ENCODE data around the gene NCAPG2.
"Not testable (repeated sequence)": the region's sequence is repeated elsewhere in the genome, so short reads cannot be mapped to it uniquely, and the experiment has no call there.

Gene NCAPG2

GRCh38 chr7:158676171-158676840, 28.3 kb downstream of the NCAPG2 start:
- DNase-seq (ENCODE audit: low read depth in 2 of 2) = no peak

DNA sequence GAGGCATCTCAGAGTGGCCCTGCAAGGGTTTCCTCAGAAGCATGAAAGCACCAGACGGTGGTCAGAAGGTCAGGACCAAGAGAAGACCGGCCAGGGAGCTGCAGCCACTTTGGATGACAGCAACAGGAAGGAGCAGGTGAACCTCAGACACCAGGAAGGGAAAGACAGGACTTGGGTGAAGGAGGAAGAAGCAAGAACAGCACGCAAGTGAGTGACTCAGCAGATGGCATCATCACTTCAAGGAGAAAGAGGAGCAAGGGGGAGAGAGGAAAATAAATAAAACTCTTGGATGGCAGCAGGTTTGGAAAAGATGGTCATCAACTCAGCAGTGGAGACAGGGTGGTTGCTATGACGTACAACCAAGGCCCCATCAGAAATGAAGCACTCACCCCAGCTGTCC, 31.6 kb downstream of the NCAPG2 start:
- DNase-seq (ENCODE audit: low read depth in 2 of 2) = no peak

GRCh38 chr7:158668086-158668485, 36.5 kb downstream of the NCAPG2 start:
- DNase-seq (ENCODE audit: low read depth in 2 of 2) = not testable (repeated sequence)

DNA sequence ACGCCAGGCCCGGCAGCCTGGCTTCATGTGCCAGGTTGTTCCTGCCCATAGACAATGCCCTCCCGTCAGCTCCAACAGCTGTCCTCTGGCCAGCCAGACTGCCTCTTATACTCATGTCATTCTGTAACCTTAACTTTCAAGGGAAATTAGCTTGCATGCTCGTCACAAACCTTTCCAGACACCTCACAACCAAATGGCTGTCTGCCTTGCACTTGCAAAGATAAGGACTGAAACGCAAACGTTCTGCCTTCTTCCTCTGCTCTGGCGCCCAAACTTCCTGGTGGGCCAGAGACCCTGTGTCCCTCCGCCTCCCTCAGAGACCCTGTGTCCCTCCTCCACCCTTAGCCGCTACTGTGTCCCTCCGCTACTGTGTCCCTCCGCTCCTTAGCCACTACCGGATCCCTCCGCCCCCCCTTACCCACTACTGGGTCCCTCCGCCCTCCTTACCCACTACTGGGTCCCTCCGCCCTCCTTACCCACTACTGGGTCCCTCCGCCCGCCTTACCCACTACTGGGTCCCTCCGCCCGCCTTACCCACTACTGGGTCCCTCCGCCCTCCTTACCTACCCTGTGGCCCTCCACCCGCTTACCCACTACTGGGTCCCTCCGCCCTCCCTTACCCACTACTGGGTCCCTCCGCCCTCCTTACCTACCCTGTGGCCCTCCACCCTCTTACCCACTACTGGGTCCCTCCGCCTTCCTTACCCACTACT, 37.5 kb downstream of the NCAPG2 start:
- DNase-seq (ENCODE audit: low read depth in 2 of 2) = not testable (repeated sequence)

GRCh38 chr7:158666401-158666800, 38.2 kb downstream of the NCAPG2 start:
- no peak for DNase-seq (ENCODE audit: low read depth in 2 of 2)

DNA sequence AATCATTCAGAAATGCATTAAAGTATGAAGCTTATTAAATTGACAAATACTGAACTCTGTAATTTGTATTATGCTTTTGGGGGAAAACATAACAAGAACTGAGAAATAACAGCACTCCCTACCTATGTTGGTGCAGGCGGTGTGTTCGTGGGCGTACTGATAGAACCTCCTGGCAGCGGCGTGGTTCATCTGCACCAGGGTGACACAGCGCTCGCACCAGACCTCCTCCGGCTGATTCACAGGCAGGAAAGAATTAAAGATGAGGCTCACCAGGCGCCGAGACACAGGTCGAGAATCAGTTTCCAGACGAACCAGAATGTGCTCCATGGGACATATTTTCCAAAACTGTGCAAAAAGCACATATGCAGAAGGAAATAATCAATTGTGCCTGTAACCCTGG, 40.2 kb downstream of the NCAPG2 start:
- no peak for DNase-seq (ENCODE audit: low read depth in 2 of 2)

DNA sequence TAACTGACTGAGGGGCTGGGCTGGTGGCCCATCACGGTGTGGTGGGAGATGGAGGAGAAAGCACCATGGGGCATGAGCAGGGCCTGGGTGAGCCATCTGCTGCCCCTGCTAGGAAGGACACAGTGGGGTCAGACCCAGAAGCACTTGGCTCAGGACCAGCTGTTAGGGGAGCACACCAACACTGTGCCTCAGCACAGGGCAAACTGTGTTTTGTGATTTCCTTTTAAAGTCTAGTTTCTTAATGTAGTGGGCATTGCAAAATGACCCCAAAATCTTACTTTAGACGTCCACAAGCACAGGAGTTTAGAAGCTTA, 41.2 kb downstream of the NCAPG2 start:
- DNase-seq (ENCODE audit: low read depth in 2 of 2) = no peak

GRCh38 chr7:158662610-158663427, 41.8 kb downstream of the NCAPG2 start:
- DNase-seq (ENCODE audit: low read depth in 2 of 2) = no peak

GRCh38 chr7:158658475-158658874, 46.1 kb downstream of the NCAPG2 start:
- no peak for DNase-seq (ENCODE audit: low read depth in 2 of 2)

DNA sequence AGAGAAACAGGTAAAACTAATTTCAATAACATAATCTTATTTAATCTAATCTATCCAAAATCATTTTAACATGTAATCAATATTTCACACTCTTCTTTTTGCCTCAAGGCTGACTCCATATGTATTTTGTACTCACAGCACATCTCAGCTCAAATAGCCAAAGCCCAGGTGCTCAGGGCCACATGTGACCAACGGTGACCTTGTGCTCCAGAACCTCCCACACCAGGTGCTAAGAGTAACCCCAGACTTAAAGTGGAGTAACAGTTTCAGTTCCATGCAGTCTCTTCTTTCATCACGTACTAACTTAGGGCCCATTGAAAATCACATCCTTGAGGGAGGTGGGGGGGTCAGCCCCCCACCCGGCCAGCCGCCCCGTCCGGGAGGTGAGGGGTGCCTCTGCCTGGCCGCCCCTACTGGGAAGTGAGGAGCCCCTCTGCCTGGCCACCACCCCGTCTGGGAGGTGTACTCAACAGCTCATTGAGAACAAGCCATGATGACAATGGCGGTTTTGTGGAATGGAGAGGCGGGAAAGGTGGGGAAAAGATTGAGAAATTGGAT, 47.3 kb downstream of the NCAPG2 start:
- DNase-seq (ENCODE audit: low read depth in 2 of 2) = no peak

GRCh38 chr7:158655931-158656441, 48.6 kb downstream of the NCAPG2 start:
- no peak for DNase-seq (ENCODE audit: low read depth in 2 of 2)

DNA sequence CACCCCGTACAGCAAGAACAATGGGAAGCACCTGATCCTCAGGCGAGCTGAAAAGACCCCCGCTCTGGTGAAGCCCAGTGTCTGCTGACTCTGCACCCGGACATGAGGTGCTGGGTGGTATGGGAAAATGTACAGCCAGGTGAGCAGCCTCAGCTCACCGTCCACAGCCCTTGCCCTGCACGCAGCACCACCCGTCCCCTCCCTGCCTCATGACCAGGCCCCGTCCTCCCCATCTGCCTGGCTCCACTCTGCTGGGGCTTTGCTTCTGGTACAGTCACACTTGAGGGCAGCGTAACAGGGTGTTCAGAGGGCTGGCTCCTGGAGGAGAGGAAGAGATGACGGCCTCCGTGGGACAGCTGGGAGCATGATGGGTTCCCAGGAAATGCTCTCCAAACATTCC, 49.1 kb downstream of the NCAPG2 start:
- DNase-seq (ENCODE audit: low read depth in 2 of 2) = no peak

- DNase-seq (ENCODE audit: low read depth in 2 of 2) = no peak
These were observed 52.5 kb downstream of the NCAPG2 start for GRCh38 chr7:158651968-158652565.

- no peak for DNase-seq (ENCODE audit: low read depth in 2 of 2)
These were observed 53.8 kb downstream of the NCAPG2 start for GRCh38 chr7:158650821-158651225.

DNA sequence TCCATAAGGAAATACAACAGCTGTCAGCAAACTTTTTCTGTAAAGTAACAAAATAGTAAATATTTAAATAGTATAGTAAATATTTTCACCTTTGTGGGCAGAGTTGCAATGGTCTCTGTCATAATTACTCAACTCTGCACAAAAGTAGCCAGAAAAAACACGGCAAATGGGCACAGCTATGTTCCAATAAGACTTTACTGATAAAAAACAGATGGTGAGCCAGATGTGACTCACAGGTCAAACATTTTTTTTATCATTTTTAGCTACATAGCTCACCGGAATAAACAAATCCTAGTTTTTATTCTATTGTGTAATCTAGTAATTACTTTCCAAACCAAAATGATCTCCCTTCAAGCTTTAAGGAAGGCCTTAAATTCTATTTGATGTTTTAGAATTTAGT, 55.3 kb downstream of the NCAPG2 start:
- no peak for DNase-seq (ENCODE audit: low read depth in 2 of 2)

DNA sequence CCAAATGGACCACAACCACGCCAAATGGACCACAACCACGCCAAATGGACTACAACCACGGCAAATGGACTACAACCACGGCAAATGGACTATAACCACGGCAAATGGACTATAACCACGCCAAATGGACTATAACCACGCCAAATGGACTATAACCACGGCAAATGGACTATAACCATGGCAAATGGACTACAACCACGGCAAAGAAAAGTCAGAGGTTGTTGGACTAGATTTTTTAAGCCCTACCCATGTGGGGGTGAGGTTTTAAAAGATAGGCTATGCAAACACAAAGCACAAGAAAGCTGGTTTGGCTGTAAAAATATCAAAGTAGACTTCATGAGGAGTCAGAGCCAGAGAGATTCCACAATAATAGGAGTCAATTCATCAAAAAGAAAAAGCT, 55.8 kb downstream of the NCAPG2 start:
- no peak for DNase-seq (ENCODE audit: low read depth in 2 of 2)

DNA sequence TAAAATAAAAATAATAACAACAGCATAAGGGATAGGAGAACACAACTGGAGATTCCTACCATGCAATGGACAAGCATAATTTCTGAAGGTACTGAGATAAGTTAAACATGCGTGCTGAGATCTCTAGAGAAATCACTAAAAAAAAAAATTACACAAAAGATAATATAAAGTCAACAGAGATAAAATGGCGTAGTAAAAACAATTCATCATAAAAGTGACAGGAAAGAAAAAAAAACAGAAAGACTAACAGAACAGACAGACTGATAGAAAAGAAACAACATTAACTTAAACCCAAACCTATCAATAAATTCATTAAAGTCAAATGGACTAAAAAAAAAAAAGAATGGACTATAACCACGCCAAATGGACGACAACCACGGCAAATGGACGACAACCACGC, 56.4 kb downstream of the NCAPG2 start:
- no peak for DNase-seq (ENCODE audit: low read depth in 2 of 2)

GRCh38 chr7:158647475-158647792, 57.2 kb downstream of the NCAPG2 start:
- no peak for DNase-seq (ENCODE audit: low read depth in 2 of 2)

GRCh38 chr7:158646766-158647474, 57.7 kb downstream of the NCAPG2 start:
- DNase-seq (ENCODE audit: low read depth in 2 of 2) = no peak

GRCh38 chr7:158645842-158646241, 58.8 kb downstream of the NCAPG2 start:
- DNase-seq (ENCODE audit: low read depth in 2 of 2) = no peak

GRCh38 chr7:158642149-158642548, 62.5 kb downstream of the NCAPG2 start:
- no peak for DNase-seq (ENCODE audit: low read depth in 2 of 2)

Data from stimulated activated CD4-positive, alpha-beta T cell treated with anti-CD3 and anti-CD28 coated beads, Interleukin-1b, Interleukin-23, amount 100 ng/mL, for 1 hour (primary cell).